Skeletal muscle satellite cell (primary cell): ENCODE data around the gene SIRPD.
"Not testable (repeated sequence)": the region's sequence is repeated elsewhere in the genome, so short reads cannot be mapped to it uniquely, and the experiment has no call there.

ENCODE experiments used
- H3K27me3 ChIP-seq: 2 replicates; pipeline ENCODE4 v1.7.0; 2013; ENCODE audit warnings: low read length; ENCODE audit not compliant: control insufficient read depth, insufficient read depth
- H3K36me3 ChIP-seq: 2 replicates; pipeline ENCODE4 v1.7.0; 2013; ENCODE audit warnings: mild to moderate bottlenecking, control low read depth, low read length; ENCODE audit not compliant: insufficient read depth
- H3K4me1 ChIP-seq: 2 replicates; pipeline ENCODE4 v1.7.0; 2013; ENCODE audit warnings: low read length; ENCODE audit not compliant: control insufficient read depth, insufficient read depth
- H3K4me2 ChIP-seq: 2 replicates; pipeline ENCODE4 v1.7.0; 2013; ENCODE audit warnings: mild to moderate bottlenecking, low read length
- H3K4me3 ChIP-seq: 2 replicates; pipeline ENCODE4 v1.7.0; 2013; ENCODE audit warnings: low read length
- H3K9ac ChIP-seq: 2 replicates; pipeline ENCODE4 v1.7.0; 2013; ENCODE audit warnings: mild to moderate bottlenecking, low read depth, low read length, moderate library complexity
- H3K9me3 ChIP-seq: replicated peaks from 2 replicates; pipeline ENCODE4 v1.7.0; 2013; ENCODE audit warnings: mild to moderate bottlenecking, control low read depth, low read length

SIRPD gene

GRCh38 chr20:1509237-1509636 is 48.3 kb downstream of the SIRPD start:
- H3K9me3 ChIP-seq = no peaks in the 10 kb centered on the region
- H3K4me1 ChIP-seq = no peaks in the 10 kb centered on the region
- H3K4me3 ChIP-seq = no peak overlapping the region
- no peaks in the 10 kb centered on the region for H3K36me3 ChIP-seq
- H3K27me3 ChIP-seq = peaks cover 65% of the 10 kb centered on the region
- no peak overlapping the region for H3K4me2 ChIP-seq
- no peak overlapping the region for H3K9ac ChIP-seq

DNA sequence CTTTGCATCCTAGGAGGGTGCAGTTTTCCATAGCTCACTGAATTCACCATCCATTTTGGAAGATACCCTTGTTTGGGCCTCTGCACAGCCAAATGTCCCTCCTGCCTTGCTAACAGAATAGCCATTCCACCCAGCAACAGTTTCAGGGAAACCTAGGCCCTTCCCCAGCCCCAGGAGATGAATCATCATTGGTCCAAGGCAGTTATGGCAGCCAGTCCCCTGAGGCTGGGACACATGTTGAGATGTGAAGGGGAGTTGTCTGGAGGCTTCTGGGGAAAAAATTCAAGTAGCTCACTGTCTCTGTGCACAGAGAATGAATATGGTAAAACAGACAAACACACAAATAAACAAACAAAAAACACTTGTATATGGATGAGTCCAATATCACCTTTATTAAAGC is 48.9 kb downstream of the SIRPD start:
- Histone ChIP-seq H3K36me3 (no peaks in the 10 kb centered on the region), H3K4me1 (no peaks in the 10 kb centered on the region), H3K9ac (no peak overlapping the region), H3K27me3 (peaks cover 61% of the 10 kb centered on the region), H3K4me2 (no peak overlapping the region), H3K9me3 (no peaks in the 10 kb centered on the region), H3K4me3 (no peak overlapping the region)

DNA sequence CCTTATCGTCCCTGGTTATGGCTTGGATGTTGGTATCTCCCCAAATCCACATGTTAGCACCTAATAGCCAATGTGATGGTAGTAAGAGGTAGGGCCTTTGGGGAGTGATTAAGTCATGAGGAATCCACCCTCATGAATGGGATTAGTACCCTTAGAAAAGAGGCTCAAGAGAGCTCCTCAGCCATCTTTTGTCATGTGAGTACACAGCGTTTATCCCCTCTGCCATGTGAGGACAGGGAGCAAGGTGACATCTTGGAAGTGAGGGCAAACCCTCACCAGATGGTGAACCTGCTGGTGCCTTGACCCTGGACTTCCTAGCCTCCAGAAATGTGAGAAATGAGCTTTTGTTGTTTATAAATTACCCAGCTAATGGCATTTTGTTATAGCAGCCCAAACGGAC is 50.2 kb downstream of the SIRPD start:
- H3K36me3 ChIP-seq = no peaks in the 10 kb centered on the region
- peaks cover 70% of the 10 kb centered on the region for H3K27me3 ChIP-seq

GRCh38 chr20:1505871-1506270 is 51.6 kb downstream of the SIRPD start:
- H3K9ac ChIP-seq = no peak overlapping the region
- H3K4me3 ChIP-seq = no peak overlapping the region
- no peaks in the 10 kb centered on the region for H3K9me3 ChIP-seq
- H3K27me3 ChIP-seq = peaks cover 66% of the 10 kb centered on the region
- H3K36me3 ChIP-seq = no peaks in the 10 kb centered on the region
- H3K4me1 ChIP-seq = no peaks in the 10 kb centered on the region
- no peak overlapping the region for H3K4me2 ChIP-seq

More for the DNA sequence above, 50.2 kb downstream of the SIRPD start:
- Histone ChIP-seq H3K9ac (no peak overlapping the region), H3K4me1 (no peaks in the 10 kb centered on the region), H3K4me3 (no peak overlapping the region), H3K4me2 (no peak overlapping the region), H3K9me3 (no peaks in the 10 kb centered on the region)

GRCh38 chr20:1505361-1505760 is 52.1 kb downstream of the SIRPD start:
- H3K4me1 ChIP-seq = no peaks in the 10 kb centered on the region
- no peak overlapping the region for H3K4me3 ChIP-seq
- no peaks in the 10 kb centered on the region for H3K36me3 ChIP-seq
- no peak overlapping the region for H3K9ac ChIP-seq
- peaks cover 68% of the 10 kb centered on the region for H3K27me3 ChIP-seq
- H3K9me3 ChIP-seq = no peaks in the 10 kb centered on the region
- no peak overlapping the region for H3K4me2 ChIP-seq

GRCh38 chr20:1503564-1504227 is 53.8 kb downstream of the SIRPD start:
- Histone ChIP-seq H3K27me3 (peaks cover 76% of the 10 kb centered on the region), H3K4me2 (no peak overlapping the region), H3K9me3 (no peaks in the 10 kb centered on the region), H3K36me3 (no peaks in the 10 kb centered on the region), H3K9ac (no peak overlapping the region), H3K4me1 (no peaks in the 10 kb centered on the region), H3K4me3 (no peak overlapping the region)

GRCh38 chr20:1500496-1500895 is 57.0 kb downstream of the SIRPD start:
- H3K9ac ChIP-seq = no peak overlapping the region
- H3K4me1 ChIP-seq = no peaks in the 10 kb centered on the region
- peaks cover 65% of the 10 kb centered on the region for H3K27me3 ChIP-seq
- H3K4me3 ChIP-seq = no peak overlapping the region
- no peak overlapping the region for H3K4me2 ChIP-seq
- no peaks in the 10 kb centered on the region for H3K9me3 ChIP-seq
- H3K36me3 ChIP-seq = no peaks in the 10 kb centered on the region

GRCh38 chr20:1499528-1500420 is 57.7 kb downstream of the SIRPD start:
- Histone ChIP-seq H3K9ac (no peak overlapping the region), H3K4me3 (no peak overlapping the region), H3K36me3 (no peaks in the 10 kb centered on the region)

DNA sequence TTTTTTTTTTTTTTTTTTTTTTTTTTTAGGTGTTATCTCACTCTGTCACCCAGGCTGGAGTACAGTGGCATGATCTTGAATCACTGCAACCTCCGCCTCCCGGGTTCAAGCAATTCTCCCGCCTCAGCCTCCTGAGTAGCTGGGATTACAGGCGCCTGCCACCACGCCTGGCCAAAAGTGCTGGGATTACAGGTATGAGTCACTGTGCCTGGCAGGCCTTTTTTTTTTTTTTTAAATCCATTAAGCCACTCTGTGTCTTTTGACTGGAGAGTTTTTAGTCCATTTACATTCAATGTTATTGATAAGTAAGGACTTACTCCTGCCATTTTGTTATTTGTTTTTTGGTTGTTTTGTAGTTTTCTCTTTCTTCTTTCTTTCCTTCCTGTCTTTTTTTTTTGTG is 60.1 kb downstream of the SIRPD start:
- not testable (repeated sequence) for H3K4me3 ChIP-seq, H3K36me3 ChIP-seq, H3K9me3 ChIP-seq, H3K4me2 ChIP-seq, H3K9ac ChIP-seq, H3K4me1 ChIP-seq
- H3K27me3 ChIP-seq = peaks cover 82% of the 10 kb centered on the region

More at GRCh38 chr20:1499528-1500420, 57.7 kb downstream of the SIRPD start:
- Histone ChIP-seq H3K27me3 (peaks cover 67% of the 10 kb centered on the region), H3K4me1 (no peaks in the 10 kb centered on the region), H3K4me2 (no peak overlapping the region), H3K9me3 (no peaks in the 10 kb centered on the region)

- Histone ChIP-seq H3K9me3 (no peaks in the 10 kb centered on the region), H3K4me3 (no peak overlapping the region), H3K27me3 (peaks cover 86% of the 10 kb centered on the region), H3K9ac (no peak overlapping the region), H3K4me1 (no peaks in the 10 kb centered on the region), H3K36me3 (no peaks in the 10 kb centered on the region), H3K4me2 (no peak overlapping the region)
These were observed 60.6 kb downstream of the SIRPD start for GRCh38 chr20:1496930-1497329.

DNA sequence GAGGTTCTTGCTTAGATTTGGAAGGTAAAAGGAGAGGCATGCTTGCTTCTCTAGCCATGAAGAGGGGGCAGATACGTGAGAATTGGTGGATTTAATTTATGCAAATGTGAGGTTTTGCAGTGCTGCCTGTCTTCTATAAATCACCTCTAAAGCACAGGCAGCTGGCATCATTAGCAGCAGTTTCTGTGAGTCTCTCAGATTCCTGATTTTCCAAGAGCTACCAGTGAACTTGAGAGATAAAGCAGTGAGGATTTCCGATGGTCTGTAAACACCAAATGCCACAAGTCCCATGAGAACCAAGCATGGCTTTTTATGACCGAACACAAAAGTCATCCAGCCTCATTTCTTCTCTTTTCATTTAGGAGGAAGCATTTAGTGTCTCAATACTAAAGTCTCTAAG is 63.1 kb downstream of the SIRPD start:
- H3K36me3 ChIP-seq = no peaks in the 10 kb centered on the region
- H3K4me1 ChIP-seq = no peaks in the 10 kb centered on the region
- H3K4me2 ChIP-seq = no peak overlapping the region
- H3K4me3 ChIP-seq = no peak overlapping the region
- no peaks in the 10 kb centered on the region for H3K9me3 ChIP-seq
- H3K27me3 ChIP-seq = peaks cover 74% of the 10 kb centered on the region
- no peak overlapping the region for H3K9ac ChIP-seq
